ENCODE results near the gene HOXA9. TPM values are rescaled to one million over a fixed set of nuclear protein-coding genes. Genes with fewer than 3 reads are reported as not detected.

The HOXA9 gene
- total RNA-seq, 1 donor from 2014 or later = 14.5 TPM

DNA sequence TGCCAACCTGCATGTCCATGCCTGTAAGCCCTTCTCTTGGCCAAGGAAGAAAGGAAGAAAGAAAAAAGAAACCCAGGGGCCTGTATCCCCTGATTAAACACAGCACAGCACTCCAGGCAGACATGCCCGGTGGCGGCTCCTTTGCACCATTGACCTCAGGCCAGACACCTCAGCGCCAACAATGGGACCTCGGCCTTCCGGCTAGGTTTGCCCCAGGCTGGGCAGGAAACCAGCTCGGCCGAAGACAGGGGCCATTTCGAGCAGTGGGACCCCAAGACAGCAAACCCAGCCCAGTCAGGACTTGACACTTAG is 5.9 kb upstream of the HOXA9 start:
- peak overlapping the region; percentile 69 for H3K4me3 Mint-ChIP-seq
- peak overlapping the region; percentile 90 for H3K27ac Mint-ChIP-seq
- H3K36me3 Mint-ChIP-seq = no peaks in the 10 kb centered on the region
- H3K27me3 Mint-ChIP-seq (ENCODE audit: low read depth) = peaks cover 88% of the 10 kb centered on the region
- peak in 1 of 2 experiments; percentile 11 for DNase-seq (ENCODE audit: low spot score in 2 of 2, unreplicated experiment in 2 of 2)
- H3K9me3 Mint-ChIP-seq = no peaks in the 10 kb centered on the region
- no peak for TF ChIP-seq CTCF (IDR thresholded peaks at IDR 0.05; ENCODE audit: unreplicated experiment)
- H3K4me1 Mint-ChIP-seq = peaks cover 37% of the 10 kb centered on the region

GRCh38 chr7:27170426-27171324 is 5.3 kb upstream of the HOXA9 start:
- H3K4me3 Mint-ChIP-seq = peak overlapping the region; percentile 71
- H3K4me1 Mint-ChIP-seq = peaks cover 39% of the 10 kb centered on the region
- H3K36me3 Mint-ChIP-seq = no peaks in the 10 kb centered on the region
- H3K9me3 Mint-ChIP-seq = no peaks in the 10 kb centered on the region
- H3K27me3 Mint-ChIP-seq (ENCODE audit: low read depth) = peaks cover 88% of the 10 kb centered on the region
- H3K27ac Mint-ChIP-seq = peak overlapping the region; percentile 91
- DNase-seq (ENCODE audit: low spot score in 2 of 2, unreplicated experiment in 2 of 2) = no peak
- no peak for TF ChIP-seq CTCF (IDR thresholded peaks at IDR 0.05; ENCODE audit: unreplicated experiment)

DNA sequence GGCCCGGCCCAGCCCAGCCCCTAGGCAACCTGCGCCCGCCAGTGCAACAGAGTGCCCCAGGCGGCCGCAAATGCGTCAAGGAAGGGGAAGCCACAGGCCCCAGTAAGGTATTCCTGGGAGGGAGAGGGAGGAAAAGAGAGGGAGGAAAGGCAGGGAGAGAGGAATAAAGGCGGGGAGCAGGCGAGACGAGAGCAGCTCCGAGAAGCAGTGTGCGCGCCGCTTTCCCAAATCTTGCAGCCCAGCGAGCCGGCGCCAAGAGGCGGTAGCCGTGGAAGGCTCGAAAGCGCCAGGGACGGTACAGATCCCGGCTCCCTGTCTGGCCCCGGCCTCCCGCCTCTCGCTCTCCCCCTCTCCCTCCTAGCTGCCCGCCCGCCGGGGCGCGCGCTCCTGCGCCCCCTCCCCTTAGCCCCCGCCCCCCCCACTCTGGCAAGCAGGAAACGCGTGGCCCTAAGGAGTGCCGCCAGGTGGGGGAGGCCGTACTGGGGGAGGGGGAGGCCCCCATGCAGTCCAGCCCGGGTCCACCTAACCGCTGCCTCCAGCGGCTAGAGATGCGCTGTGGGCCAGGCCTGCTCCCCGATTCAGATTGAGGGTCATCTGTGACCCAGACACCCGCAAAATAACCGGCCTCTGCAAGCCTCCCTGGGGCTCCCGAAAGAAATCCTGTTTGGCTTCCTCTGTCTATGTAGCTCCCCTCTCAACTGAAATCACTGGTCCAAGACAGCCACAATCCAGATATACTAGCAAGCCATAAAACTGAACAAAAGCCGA is 4.5 kb upstream of the HOXA9 start:
- peak overlapping the region; percentile 71 for H3K4me3 Mint-ChIP-seq
- no peaks in the 10 kb centered on the region for H3K9me3 Mint-ChIP-seq
- peaks cover 88% of the 10 kb centered on the region for H3K27me3 Mint-ChIP-seq (ENCODE audit: low read depth)
- H3K4me1 Mint-ChIP-seq = peaks cover 39% of the 10 kb centered on the region
- H3K36me3 Mint-ChIP-seq = no peaks in the 10 kb centered on the region
- DNase-seq (ENCODE audit: low spot score in 2 of 2, unreplicated experiment in 2 of 2) = no peak
- H3K27ac Mint-ChIP-seq = peak overlapping the region; percentile 92
- TF ChIP-seq CTCF (IDR thresholded peaks at IDR 0.05; ENCODE audit: unreplicated experiment) = no peak

DNA sequence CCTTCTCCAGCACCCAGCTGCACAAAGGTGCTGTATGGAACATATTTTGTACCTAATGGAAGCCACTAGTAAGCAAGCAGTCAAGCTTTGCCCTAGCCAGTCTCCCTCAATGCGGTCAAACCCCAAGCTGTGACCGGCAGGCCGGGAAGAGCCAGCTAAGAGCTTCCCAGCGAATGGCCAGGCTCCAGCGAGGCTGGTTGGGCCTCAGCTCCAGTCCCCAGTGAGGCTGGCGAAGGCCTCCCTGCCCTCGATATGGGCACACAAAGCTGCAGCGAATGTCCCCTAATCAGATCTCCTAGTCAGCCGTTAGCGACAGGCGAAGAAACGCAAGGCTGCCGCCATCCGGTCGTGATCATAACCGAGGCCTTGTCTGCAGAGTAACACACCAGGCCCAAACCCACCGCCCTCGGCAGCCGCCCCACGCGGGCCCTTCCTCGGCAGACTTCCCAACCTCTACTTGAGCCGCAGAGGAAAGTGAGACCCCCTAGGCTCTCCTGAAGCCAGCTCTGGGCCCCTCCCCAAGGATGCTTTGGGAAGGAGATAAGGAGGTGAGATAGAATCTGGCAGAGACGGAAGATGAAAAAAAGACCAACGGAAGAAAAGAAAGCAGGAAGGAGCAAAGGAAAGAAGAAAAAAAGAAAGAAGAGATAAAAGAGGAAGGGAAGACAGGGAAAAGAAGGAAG is 3.1 kb upstream of the HOXA9 start:
- Mint-ChIP-seq H3K27me3 (ENCODE audit: low read depth) (peaks cover 93% of the 10 kb centered on the region), H3K9me3 (no peaks in the 10 kb centered on the region), H3K36me3 (peaks cover 1% of the 10 kb centered on the region), H3K4me3 (peak overlapping the region; percentile 65), H3K27ac (peak overlapping the region; percentile 94), H3K4me1 (peaks cover 44% of the 10 kb centered on the region)
- DNase-seq (ENCODE audit: low spot score in 2 of 2, unreplicated experiment in 2 of 2) = no peak
- no peak for TF ChIP-seq CTCF (IDR thresholded peaks at IDR 0.05; ENCODE audit: unreplicated experiment)

- peak overlapping the region; percentile 94 for H3K27ac Mint-ChIP-seq
- DNase-seq (ENCODE audit: low spot score in 2 of 2, unreplicated experiment in 2 of 2) = no peak
- no peaks in the 10 kb centered on the region for H3K9me3 Mint-ChIP-seq
- H3K27me3 Mint-ChIP-seq (ENCODE audit: low read depth) = peaks cover 95% of the 10 kb centered on the region
- peaks cover 46% of the 10 kb centered on the region for H3K4me1 Mint-ChIP-seq
- peaks cover 1% of the 10 kb centered on the region for H3K36me3 Mint-ChIP-seq
- peak overlapping the region; percentile 65 for H3K4me3 Mint-ChIP-seq
- no peak for TF ChIP-seq CTCF (IDR thresholded peaks at IDR 0.05; ENCODE audit: unreplicated experiment)
Observed at GRCh38 chr7:27167916-27168264, 2.6 kb upstream of the HOXA9 start.
